ENCODE results near the gene AFAP1. TPM values are rescaled to one million over a fixed set of nuclear protein-coding genes. Genes with fewer than 3 reads are reported as not detected.
A peak's percentile ranks its signal among the peaks of the same experiment; 100 is the strongest.

Gene AFAP1
- total RNA-seq, 1 donor from 2014 or later, result 28.7 TPM

DNA sequence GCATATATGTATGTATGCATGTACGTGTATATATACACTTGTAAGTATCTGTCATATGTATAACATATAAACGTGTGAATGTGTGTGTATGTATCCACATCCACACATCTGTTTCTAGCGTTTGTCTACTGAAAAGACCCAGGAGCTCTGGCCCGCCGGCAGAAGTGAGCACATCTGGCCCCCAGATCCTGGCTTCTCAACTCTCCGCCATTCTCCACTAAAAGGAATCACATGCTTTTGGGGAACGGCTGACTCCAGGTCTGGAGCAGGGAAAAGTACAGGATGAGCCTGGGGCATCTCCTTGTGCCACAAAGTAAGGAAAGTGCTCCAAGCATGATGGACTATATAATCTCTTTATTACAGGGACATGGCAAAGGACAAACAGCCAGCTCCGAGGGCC is 143.7 kb downstream of the AFAP1 start:
- ATAC-seq (no peak), DNase-seq (no peak)
- no peak overlapping the region for H3K27ac ChIP-seq
- intact Hi-C loops (cut with DNase I), result no loop called here
- TF ChIP-seq, protein P1, sequence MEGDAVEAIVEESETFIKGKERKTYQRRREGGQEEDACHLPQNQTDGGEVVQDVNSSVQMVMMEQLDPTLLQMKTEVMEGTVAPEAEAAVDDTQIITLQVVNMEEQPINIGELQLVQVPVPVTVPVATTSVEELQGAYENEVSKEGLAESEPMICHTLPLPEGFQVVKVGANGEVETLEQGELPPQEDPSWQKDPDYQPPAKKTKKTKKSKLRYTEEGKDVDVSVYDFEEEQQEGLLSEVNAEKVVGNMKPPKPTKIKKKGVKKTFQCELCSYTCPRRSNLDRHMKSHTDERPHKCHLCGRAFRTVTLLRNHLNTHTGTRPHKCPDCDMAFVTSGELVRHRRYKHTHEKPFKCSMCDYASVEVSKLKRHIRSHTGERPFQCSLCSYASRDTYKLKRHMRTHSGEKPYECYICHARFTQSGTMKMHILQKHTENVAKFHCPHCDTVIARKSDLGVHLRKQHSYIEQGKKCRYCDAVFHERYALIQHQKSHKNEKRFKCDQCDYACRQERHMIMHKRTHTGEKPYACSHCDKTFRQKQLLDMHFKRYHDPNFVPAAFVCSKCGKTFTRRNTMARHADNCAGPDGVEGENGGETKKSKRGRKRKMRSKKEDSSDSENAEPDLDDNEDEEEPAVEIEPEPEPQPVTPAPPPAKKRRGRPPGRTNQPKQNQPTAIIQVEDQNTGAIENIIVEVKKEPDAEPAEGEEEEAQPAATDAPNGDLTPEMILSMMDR (IDR thresholded peaks at IDR 0.05), result no peak
- H3K9me3 ChIP-seq, result no peaks in the 10 kb centered on the region
- no peaks in the 10 kb centered on the region for H3K4me1 ChIP-seq
- no peak overlapping the region for H3K4me3 ChIP-seq
- H3K36me3 ChIP-seq, result peaks cover 37% of the 10 kb centered on the region
- no peaks in the 10 kb centered on the region for H3K27me3 ChIP-seq

DNA sequence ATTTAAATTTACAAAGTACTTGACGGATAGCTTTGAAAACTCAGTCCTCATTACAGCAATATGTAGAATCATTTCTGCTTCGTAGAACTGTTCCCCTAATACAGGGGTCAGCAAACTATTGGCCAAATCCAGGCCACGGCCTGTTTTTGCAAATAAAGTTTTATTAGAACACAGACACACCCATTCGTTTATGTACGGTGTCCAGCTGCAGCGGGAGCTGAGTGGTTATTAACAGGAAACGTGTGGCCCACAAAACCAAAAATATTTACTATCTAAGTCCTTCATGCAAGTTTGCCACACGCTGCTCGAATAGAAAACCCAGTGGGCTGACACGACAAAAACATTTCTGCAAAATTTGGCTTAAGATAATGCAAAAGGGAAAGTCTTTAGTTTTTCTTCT is 146.5 kb downstream of the AFAP1 start:
- no peak overlapping the region for H3K27ac ChIP-seq
- intact Hi-C loops (cut with DNase I), result no loop called here
- no peaks in the 10 kb centered on the region for H3K9me3 ChIP-seq
- H3K36me3 ChIP-seq, result peaks cover 24% of the 10 kb centered on the region
- no peak overlapping the region for H3K4me3 ChIP-seq
- TF ChIP-seq, protein P1 (IDR thresholded peaks at IDR 0.05), result no peak
- ATAC-seq, result no peak
- no peaks in the 10 kb centered on the region for H3K27me3 ChIP-seq
- peak; percentile 2 for DNase-seq
- H3K4me1 ChIP-seq, result peaks cover 3% of the 10 kb centered on the region

DNA sequence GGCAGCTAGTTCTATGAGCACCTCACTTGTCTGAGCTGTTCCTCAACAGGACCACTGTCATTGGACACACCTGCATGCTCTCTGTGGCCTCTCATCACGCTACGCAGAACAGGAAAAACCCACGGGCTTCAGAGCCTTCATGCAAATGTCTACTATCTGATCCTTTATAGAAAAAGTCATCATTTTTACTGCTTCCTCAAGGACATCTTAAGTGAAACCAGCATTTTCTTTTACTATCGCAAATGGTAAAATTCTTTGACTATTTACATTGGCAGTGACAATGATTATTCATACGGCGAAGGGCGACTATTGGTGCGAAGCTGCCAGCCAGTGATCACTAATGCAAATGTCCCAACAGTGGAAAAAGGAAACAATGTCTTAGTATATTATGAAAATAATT is 147.0 kb downstream of the AFAP1 start:
- intact Hi-C loops (cut with DNase I), result no loop called here
- peaks cover 3% of the 10 kb centered on the region for H3K4me1 ChIP-seq
- peaks cover 23% of the 10 kb centered on the region for H3K36me3 ChIP-seq
- DNase-seq (peak; percentile 1), ATAC-seq (no peak)
- TF ChIP-seq, protein P1 (IDR thresholded peaks at IDR 0.05), result no peak
- no peak overlapping the region for H3K27ac ChIP-seq
- H3K4me3 ChIP-seq, result no peak overlapping the region
- no peaks in the 10 kb centered on the region for H3K27me3 ChIP-seq
- no peaks in the 10 kb centered on the region for H3K9me3 ChIP-seq

DNA sequence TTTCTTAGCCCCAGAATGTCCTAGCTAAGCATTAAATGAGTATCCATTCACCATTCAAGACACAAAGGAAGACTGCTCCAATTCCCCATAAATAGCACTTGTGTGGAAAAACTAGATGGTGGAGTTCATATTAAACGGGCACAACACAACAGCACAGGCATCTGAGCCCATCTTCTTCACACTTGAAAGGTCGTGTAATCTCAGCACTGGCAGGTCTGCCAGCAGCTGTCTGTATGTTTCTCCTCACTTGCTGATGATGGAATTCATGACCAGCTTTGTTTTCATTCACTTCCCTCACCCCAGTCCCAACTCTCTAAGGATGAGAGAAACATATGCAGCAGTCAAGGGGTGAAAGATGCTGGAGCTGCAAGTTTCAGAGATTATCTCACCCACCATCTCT is 148.7 kb downstream of the AFAP1 start:
- no peak overlapping the region for H3K27ac ChIP-seq
- no peaks in the 10 kb centered on the region for H3K27me3 ChIP-seq
- ATAC-seq (no peak), DNase-seq (no peak)
- H3K9me3 ChIP-seq, result no peaks in the 10 kb centered on the region
- intact Hi-C loops (cut with DNase I), result no loop called here
- TF ChIP-seq, protein P1 (IDR thresholded peaks at IDR 0.05), result no peak
- peaks cover 3% of the 10 kb centered on the region for H3K4me1 ChIP-seq
- H3K4me3 ChIP-seq, result no peak overlapping the region
- peaks cover 17% of the 10 kb centered on the region for H3K36me3 ChIP-seq

DNA sequence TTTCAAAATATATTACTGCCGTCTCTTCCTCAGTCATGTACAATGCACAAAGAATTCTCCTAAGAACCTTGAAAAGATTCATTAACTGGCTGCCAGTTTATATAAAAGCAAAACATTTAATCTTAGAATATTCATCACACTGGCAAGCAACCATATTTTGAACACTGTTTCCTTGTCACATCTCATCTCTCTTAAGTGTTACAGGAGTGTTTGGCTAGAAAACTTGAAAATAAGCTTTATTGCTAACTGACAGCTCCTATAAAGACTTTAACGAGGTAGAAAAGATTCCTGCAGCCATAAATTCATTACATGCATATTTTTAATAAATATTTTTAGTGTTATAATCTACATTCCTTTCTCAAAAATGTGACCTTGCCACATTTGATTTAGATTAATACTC is 149.6 kb downstream of the AFAP1 start:
- TF ChIP-seq, protein P1 (IDR thresholded peaks at IDR 0.05), result no peak
- DNase-seq (no peak), ATAC-seq (no peak)
- Histone ChIP-seq H3K4me3 (no peak overlapping the region), H3K9me3 (no peaks in the 10 kb centered on the region), H3K36me3 (peaks cover 17% of the 10 kb centered on the region), H3K27ac (no peak overlapping the region), H3K4me1 (peaks cover 3% of the 10 kb centered on the region), H3K27me3 (no peaks in the 10 kb centered on the region)
- intact Hi-C loops (cut with DNase I), result no loop called here
